ENCODE data around the gene CHCHD3. TPM values are rescaled to one million over a fixed set of nuclear protein-coding genes. Genes with fewer than 3 reads are reported as not detected.

CHCHD3 gene
- total RNA-seq, 5 donors from 2014 or later (not counting 1 experiment from before 2014, with no cell fraction given) = 25.6 to 33.7 (median 30.3) TPM

DNA sequence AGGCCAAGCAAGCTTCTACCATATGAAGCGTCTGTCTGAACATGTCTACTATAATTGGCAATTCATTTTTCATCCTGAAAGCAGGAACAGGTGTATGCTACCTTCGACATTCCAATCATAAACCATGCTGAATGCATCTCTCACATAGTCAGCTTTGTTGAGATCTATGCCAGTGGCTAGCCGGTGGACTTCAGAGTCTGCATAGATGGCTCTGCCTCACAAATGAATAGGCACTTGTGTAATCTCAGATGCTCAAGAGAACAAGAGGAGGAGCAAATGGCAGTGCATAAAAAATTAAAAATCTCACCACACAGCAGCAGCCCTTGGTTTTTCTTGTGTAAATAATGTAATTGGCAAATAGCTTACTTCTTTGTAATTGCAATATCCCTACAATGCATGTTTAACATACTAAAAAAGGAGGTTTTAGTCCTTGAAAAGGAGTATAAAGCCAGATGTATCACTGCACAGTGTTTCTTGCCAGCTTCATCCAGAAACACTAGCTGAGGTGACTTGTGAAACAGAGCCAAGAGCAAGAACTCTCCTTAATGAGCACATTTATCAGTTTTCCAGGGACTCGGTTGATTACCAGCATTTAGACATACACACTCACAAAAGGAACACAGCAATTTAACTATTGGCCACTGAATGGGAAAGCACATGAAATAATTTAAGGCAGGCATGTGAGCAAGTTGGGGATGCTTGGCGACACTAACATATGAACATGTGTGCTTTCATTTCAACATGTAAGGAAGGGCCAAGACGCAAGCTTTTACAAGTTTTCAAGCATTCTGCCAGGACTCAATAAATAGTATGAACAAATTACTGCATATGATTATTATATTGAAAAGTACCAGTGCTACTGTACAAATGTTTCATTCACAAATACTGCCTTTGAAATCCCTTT lies 255.7 kb downstream of the CHCHD3 start:
- Histone ChIP-seq H3K36me3 (ENCODE audit: control insufficient read depth in 2 of 2, extremely low read depth in 1 of 2, insufficient read depth in 1 of 2, low read length in 1 of 2) (no peaks in the 10 kb centered on the region), H3K27me3 (replicated peaks in 1 of 2; ENCODE audit: control insufficient read depth in 2 of 2, extremely low read depth in 1 of 2, insufficient read depth in 2 of 2, low read length in 1 of 2) (no peaks in the 10 kb centered on the region), H3K4me1 (ENCODE audit: control insufficient read depth in 1 of 2, extremely low read depth in 1 of 2, insufficient read depth in 2 of 2, low read length in 2 of 2) (no peaks in the 10 kb centered on the region), H3K9me3 (no peaks in the 10 kb centered on the region), H3K27ac (ENCODE audit: low read length) (no peak overlapping the region), H3K4me3 (ENCODE audit: control insufficient read depth in 1 of 2, extremely low read depth in 1 of 2, low read length in 1 of 2) (no peak overlapping the region)
- peaks cover 0 to 4% (median 0%) of the 10 kb centered on the region in 3 donors for H3K9me3 Mint-ChIP-seq
- DNase-seq (no peak), ATAC-seq (replicated peaks in 1 of 4) (no peak)
- no peaks in the 10 kb centered on the region for H3K27me3 Mint-ChIP-seq
- 100% methylated on average over 1 of the region's 6 CpGs for WGBS (ENCODE audit: insufficient coverage)
- H3K4me1 Mint-ChIP-seq = peaks cover 17 to 28% (median 18%) of the 10 kb centered on the region in 3 donors
- CTCF ChIA-PET = no interaction called here
- H3K4me3 Mint-ChIP-seq = no peak overlapping the region
- POLR2A ChIA-PET = no interaction called here
- H3K36me3 Mint-ChIP-seq = peaks cover 49% of the 10 kb centered on the region
- no peak overlapping the region for H3K27ac Mint-ChIP-seq

DNA sequence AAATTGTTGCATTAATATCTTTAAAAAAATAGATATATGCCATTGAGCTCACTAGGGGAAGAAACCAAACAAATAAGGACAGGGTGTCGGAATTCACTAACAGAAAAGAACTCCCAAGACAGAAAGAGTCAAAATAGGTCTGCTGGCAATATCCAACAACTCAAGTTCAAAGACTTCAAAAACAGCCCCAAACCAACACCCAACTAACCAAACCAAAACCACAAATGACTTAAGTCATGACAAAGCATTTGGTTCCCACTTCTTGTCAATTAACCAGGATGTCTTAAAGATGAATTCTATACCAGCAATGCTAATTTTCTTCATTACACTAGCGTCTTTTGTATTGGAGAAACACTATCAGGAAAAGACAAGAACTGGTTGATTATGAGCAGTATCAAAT lies 256.7 kb downstream of the CHCHD3 start:
- no peak for DNase-seq
- Mint-ChIP-seq H3K27me3 (no peaks in the 10 kb centered on the region), H3K4me3 (no peak overlapping the region), H3K36me3 (peaks cover 39% of the 10 kb centered on the region), H3K4me1 (peaks cover 17 to 28% (median 18%) of the 10 kb centered on the region in 3 donors), H3K9me3 (peaks cover 0 to 3% (median 0%) of the 10 kb centered on the region in 3 donors), H3K27ac (no peak overlapping the region)
- H3K27me3 ChIP-seq (replicated peaks in 1 of 2; ENCODE audit: control insufficient read depth in 2 of 2, extremely low read depth in 1 of 2, insufficient read depth in 2 of 2, low read length in 1 of 2) = no peaks in the 10 kb centered on the region
- 100% methylated on average over 1 of the region's 2 CpGs for WGBS (ENCODE audit: insufficient coverage)
- no peaks in the 10 kb centered on the region for H3K36me3 ChIP-seq (ENCODE audit: control insufficient read depth in 2 of 2, extremely low read depth in 1 of 2, insufficient read depth in 1 of 2, low read length in 1 of 2)
- H3K4me3 ChIP-seq (ENCODE audit: control insufficient read depth in 1 of 2, extremely low read depth in 1 of 2, low read length in 1 of 2) = no peak overlapping the region
- H3K27ac ChIP-seq (ENCODE audit: low read length) = no peak overlapping the region
- ChIA-PET POLR2A (no interaction called here), CTCF (no interaction called here)
- H3K9me3 ChIP-seq = no peaks in the 10 kb centered on the region
- no peaks in the 10 kb centered on the region for H3K4me1 ChIP-seq (ENCODE audit: control insufficient read depth in 1 of 2, extremely low read depth in 1 of 2, insufficient read depth in 2 of 2, low read length in 2 of 2)
- no peak for ATAC-seq (replicated peaks in 1 of 4)

DNA sequence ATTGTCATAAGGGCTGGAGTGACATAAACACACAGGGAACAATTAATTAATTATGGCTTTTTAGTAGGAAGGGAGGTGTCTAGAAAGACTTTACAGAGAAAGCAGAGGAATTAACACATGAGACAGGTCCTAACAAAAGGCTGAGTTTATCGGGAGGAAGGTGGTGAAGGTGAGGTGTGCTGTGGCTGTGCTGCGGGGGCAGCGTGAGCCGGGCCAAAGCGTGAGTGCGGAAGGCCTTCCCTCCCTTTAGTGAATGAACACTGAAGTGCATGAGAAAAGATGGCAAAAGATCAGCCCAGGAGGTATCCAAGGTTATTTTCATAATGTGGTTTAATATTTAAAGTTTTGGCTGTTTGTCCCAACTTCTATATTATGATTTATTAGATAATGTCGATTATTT lies 262.2 kb downstream of the CHCHD3 start:
- ATAC-seq (replicated peaks in 1 of 4) (no peak), DNase-seq (no peak)
- no peaks in the 10 kb centered on the region for H3K9me3 ChIP-seq
- Mint-ChIP-seq H3K27me3 (no peaks in the 10 kb centered on the region), H3K27ac (no peak overlapping the region), H3K9me3 (no peaks in the 10 kb centered on the region), H3K36me3 (peaks cover 13% of the 10 kb centered on the region), H3K4me1 (peaks cover 0 to 4% (median 0%) of the 10 kb centered on the region in 3 donors), H3K4me3 (no peak overlapping the region)
- no peaks in the 10 kb centered on the region for H3K4me1 ChIP-seq (ENCODE audit: control insufficient read depth in 1 of 2, extremely low read depth in 1 of 2, insufficient read depth in 2 of 2, low read length in 2 of 2)
- H3K27ac ChIP-seq (ENCODE audit: low read length) = no peak overlapping the region
- CTCF ChIA-PET = interaction anchor here (0.6 to 1.0 kb wide), 3 partner anchors 11 to 1235 kb away, joined by 3 to 9 read pairs (median 3); no protein-coding TSS in a partner anchor
- no peak overlapping the region for H3K4me3 ChIP-seq (ENCODE audit: control insufficient read depth in 1 of 2, extremely low read depth in 1 of 2, low read length in 1 of 2)
- peaks cover 2 to 3% of the 10 kb centered on the region in 2 donors for H3K36me3 ChIP-seq (ENCODE audit: control insufficient read depth in 2 of 2, extremely low read depth in 1 of 2, insufficient read depth in 1 of 2, low read length in 1 of 2)
- WGBS (ENCODE audit: insufficient coverage) = 100% methylated on average over 6 of the region's 7 CpGs
- H3K27me3 ChIP-seq (replicated peaks in 1 of 2; ENCODE audit: control insufficient read depth in 2 of 2, extremely low read depth in 1 of 2, insufficient read depth in 2 of 2, low read length in 1 of 2) = no peaks in the 10 kb centered on the region
- POLR2A ChIA-PET = no interaction called here

DNA sequence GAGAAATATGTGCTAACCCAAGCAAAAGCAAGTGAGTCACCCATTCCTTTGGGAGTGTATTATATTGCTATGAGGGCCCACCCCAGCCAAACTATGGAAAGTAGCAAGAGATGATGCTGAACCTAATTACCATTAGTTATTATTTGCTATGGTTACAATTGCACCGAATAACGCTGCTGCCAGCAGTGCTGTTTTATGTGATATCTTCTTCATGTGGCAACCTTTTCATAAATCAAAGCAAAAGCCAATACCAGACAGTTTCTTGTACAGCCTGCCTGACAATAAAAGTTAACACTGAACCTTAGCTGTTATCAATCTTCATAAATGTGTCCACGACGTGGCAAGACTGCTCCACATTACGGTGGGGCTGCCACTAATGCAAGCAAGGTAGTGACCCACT lies 263.9 kb downstream of the CHCHD3 start:
- Mint-ChIP-seq H3K27me3 (no peaks in the 10 kb centered on the region), H3K27ac (no peak overlapping the region), H3K4me1 (peaks cover 0 to 6% (median 0%) of the 10 kb centered on the region in 3 donors), H3K36me3 (peaks cover 20% of the 10 kb centered on the region), H3K9me3 (no peaks in the 10 kb centered on the region), H3K4me3 (no peak overlapping the region)
- Histone ChIP-seq H3K27ac (ENCODE audit: low read length) (no peak overlapping the region), H3K4me3 (ENCODE audit: control insufficient read depth in 1 of 2, extremely low read depth in 1 of 2, low read length in 1 of 2) (no peak overlapping the region), H3K4me1 (ENCODE audit: control insufficient read depth in 1 of 2, extremely low read depth in 1 of 2, insufficient read depth in 2 of 2, low read length in 2 of 2) (no peaks in the 10 kb centered on the region), H3K9me3 (no peaks in the 10 kb centered on the region), H3K36me3 (ENCODE audit: control insufficient read depth in 2 of 2, extremely low read depth in 1 of 2, insufficient read depth in 1 of 2, low read length in 1 of 2) (peaks cover 2 to 3% of the 10 kb centered on the region in 2 donors), H3K27me3 (replicated peaks in 1 of 2; ENCODE audit: control insufficient read depth in 2 of 2, extremely low read depth in 1 of 2, insufficient read depth in 2 of 2, low read length in 1 of 2) (no peaks in the 10 kb centered on the region)
- DNase-seq = no peak
- WGBS (ENCODE audit: insufficient coverage) = 100% methylated on average over 1 of the region's 5 CpGs
- POLR2A ChIA-PET = no interaction called here
- CTCF ChIA-PET = no interaction called here
- no peak for ATAC-seq (replicated peaks in 1 of 4)

DNA sequence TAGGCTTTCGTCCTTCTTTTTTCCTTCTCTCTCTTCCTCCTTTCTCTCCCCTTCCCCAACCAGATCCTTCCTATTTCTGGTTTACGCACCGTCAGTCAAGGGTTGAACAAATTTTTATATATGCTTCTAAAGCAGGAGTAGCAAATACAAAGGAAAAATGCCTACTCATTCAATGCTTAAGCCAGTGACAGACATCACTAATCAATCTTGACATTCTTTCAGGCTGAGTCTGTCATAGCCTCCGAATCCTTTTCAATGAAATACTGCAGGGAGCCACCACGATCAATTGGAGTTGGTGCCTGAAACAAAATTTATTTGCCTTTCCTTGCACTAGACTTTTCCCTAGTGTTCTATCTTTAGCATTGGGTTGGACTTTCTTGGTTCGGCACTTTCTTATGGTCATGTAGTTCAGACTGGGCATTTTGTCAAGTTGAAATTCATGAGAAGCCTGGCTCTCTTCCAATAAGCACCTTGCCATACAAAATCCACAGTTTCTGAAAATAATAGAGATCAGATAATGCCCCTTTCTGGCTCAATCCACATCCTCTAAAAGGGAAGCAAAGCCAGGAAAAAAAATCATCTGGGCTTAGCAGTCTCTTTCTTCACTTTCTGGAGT lies 266.1 kb downstream of the CHCHD3 start:
- Histone ChIP-seq H3K4me1 (ENCODE audit: control insufficient read depth in 1 of 2, extremely low read depth in 1 of 2, insufficient read depth in 2 of 2, low read length in 2 of 2) (no peaks in the 10 kb centered on the region), H3K4me3 (ENCODE audit: control insufficient read depth in 1 of 2, extremely low read depth in 1 of 2, low read length in 1 of 2) (no peak overlapping the region), H3K27ac (ENCODE audit: low read length) (no peak overlapping the region), H3K9me3 (no peaks in the 10 kb centered on the region), H3K27me3 (replicated peaks in 1 of 2; ENCODE audit: control insufficient read depth in 2 of 2, extremely low read depth in 1 of 2, insufficient read depth in 2 of 2, low read length in 1 of 2) (no peaks in the 10 kb centered on the region), H3K36me3 (ENCODE audit: control insufficient read depth in 2 of 2, extremely low read depth in 1 of 2, insufficient read depth in 1 of 2, low read length in 1 of 2) (peaks cover 2 to 3% of the 10 kb centered on the region in 2 donors)
- ChIA-PET POLR2A (no interaction called here), CTCF (no interaction called here)
- H3K27ac Mint-ChIP-seq = no peak overlapping the region
- no peaks in the 10 kb centered on the region for H3K27me3 Mint-ChIP-seq
- 90% methylated on average over 2 of the region's 6 CpGs for WGBS (ENCODE audit: insufficient coverage)
- peaks cover 0 to 9% (median 0%) of the 10 kb centered on the region in 3 donors for H3K4me1 Mint-ChIP-seq
- no peak overlapping the region for H3K4me3 Mint-ChIP-seq
- H3K36me3 Mint-ChIP-seq = peaks cover 33% of the 10 kb centered on the region
- DNase-seq (no peak), ATAC-seq (replicated peaks in 1 of 4) (no peak)
- H3K9me3 Mint-ChIP-seq = peaks cover 0 to 6% (median 0%) of the 10 kb centered on the region in 3 donors

DNA sequence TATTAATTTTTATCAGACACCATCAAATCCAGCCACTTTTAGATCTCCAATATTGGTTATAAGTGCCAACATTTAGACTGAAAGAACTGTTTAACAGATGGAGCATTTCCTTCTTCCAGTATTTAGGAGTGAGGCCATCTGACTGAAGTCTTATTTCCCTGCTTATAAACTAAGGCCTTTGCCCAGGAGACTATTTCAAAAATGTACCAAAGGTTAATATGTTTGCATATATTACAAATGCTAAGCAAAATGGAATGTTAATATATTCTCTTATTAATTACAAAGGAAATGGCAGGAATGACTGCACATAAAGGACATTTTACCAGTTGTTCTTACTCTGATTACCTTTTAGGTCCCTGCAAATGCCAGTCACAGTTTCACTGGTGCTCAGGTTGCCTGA lies 266.8 kb downstream of the CHCHD3 start:
- no peak overlapping the region for H3K4me3 ChIP-seq (ENCODE audit: control insufficient read depth in 1 of 2, extremely low read depth in 1 of 2, low read length in 1 of 2)
- no peak overlapping the region for H3K27ac Mint-ChIP-seq
- H3K27ac ChIP-seq (ENCODE audit: low read length) = no peak overlapping the region
- ChIA-PET CTCF (no interaction called here), POLR2A (no interaction called here)
- DNase-seq (no peak), ATAC-seq (replicated peaks in 1 of 4) (no peak)
- peaks cover 33% of the 10 kb centered on the region for H3K36me3 Mint-ChIP-seq
- H3K36me3 ChIP-seq (ENCODE audit: control insufficient read depth in 2 of 2, extremely low read depth in 1 of 2, insufficient read depth in 1 of 2, low read length in 1 of 2) = peaks cover 2 to 3% of the 10 kb centered on the region in 2 donors
- no peaks in the 10 kb centered on the region for H3K4me1 ChIP-seq (ENCODE audit: control insufficient read depth in 1 of 2, extremely low read depth in 1 of 2, insufficient read depth in 2 of 2, low read length in 2 of 2)
- H3K27me3 Mint-ChIP-seq = no peaks in the 10 kb centered on the region
- H3K4me3 Mint-ChIP-seq = no peak overlapping the region
- no peaks in the 10 kb centered on the region for H3K27me3 ChIP-seq (replicated peaks in 1 of 2; ENCODE audit: control insufficient read depth in 2 of 2, extremely low read depth in 1 of 2, insufficient read depth in 2 of 2, low read length in 1 of 2)
- no peaks in the 10 kb centered on the region for H3K9me3 ChIP-seq
- peaks cover 0 to 6% (median 0%) of the 10 kb centered on the region in 3 donors for H3K9me3 Mint-ChIP-seq
- H3K4me1 Mint-ChIP-seq = peaks cover 0 to 9% (median 0%) of the 10 kb centered on the region in 3 donors

Measured in T-cell (primary cell).